HCT116 (cell line): ENCODE results near the gene ESR1. TPM values are rescaled to one million over a fixed set of nuclear protein-coding genes. Genes with fewer than 3 reads are reported as not detected.

Source experiments
- ATAC-seq: fragments of 200-7000 bp; cut with Tn5 transposase; 2 replicates; pipeline ENCODE4 v1.9.1; 2020; ENCODE audit warnings: mild to moderate bottlenecking, moderate library complexity
- BruUV-seq: library from RNA; stranded (reverse); fragments of 400-500 nt; replicated peaks from 2 replicates; lab custom pipeline; 2021; lab: Mats Ljungman, UMichigan
- CTCF ChIA-PET: fragments of 300-600 bp; sonication (Branson Sonifier 250); formaldehyde crosslinking; loops from one replicate; lab custom pipeline; 2021; ENCODE audit warnings: antibody characterized with exemption; lab: Charles Lee
- POLR2A ChIA-PET: fragments of 300-600, 350-600 bp; sonication (Branson Sonifier 250); formaldehyde crosslinking; loops from one replicate; lab custom pipeline; 2021; ENCODE audit warnings: antibody characterized with exemption; lab: Charles Lee
- RAD21 ChIA-PET, 2 experiments: fragments of 300-600 bp; sonication (Branson Sonifier 250); formaldehyde crosslinking; loops; one replicate each; lab custom pipeline; 2023; ENCODE audit warnings: low total read pairs in 2 of 2; ENCODE audit not compliant: uncharacterized antibody in 2 of 2, unreplicated experiment in 2 of 2, low non-redundant PET in 1 of 2; lab: Charles Lee
- DNase-seq: peaks from one replicate; pipeline ENCODE4 v3.0.0-alpha.2; 2010; ENCODE audit warnings: low read depth, low spot score
- H2AFZ ChIP-seq: fragments of 200-600 bp; shearing (Covaris generic), sonication (generic); 2 replicates; pipeline ENCODE4 v1.6.1; 2017; ENCODE audit warnings: low read depth, mixed run types, mixed read lengths, antibody characterized with exemption, low read length; ENCODE audit not compliant: poor library complexity, severe bottlenecking
- H3K27ac ChIP-seq: 2 replicates; pipeline ENCODE4 v1.5.1; 2012; ENCODE audit warnings: low read depth, low read length
- H3K27me3 ChIP-seq: fragments of 200-600 bp; sonication (generic); 2 replicates; pipeline ENCODE4 v1.6.1; 2016; ENCODE audit warnings: mixed run types, low read length, mixed read lengths; ENCODE audit not compliant: insufficient read depth
- H3K36me3 ChIP-seq, 2 experiments: fragments of 200-500 bp in 1 of 2; fragments of 200-600 bp in 1 of 2; sonication (Bioruptor generic) in 1 of 2; sonication (generic) in 1 of 2; 2 replicates each; pipeline versions ENCODE4 v1.5.1 to v1.6.1; 2014 to 2016; ENCODE audit warnings: low read length in 2 of 2, inconsistent platforms in 1 of 2, mixed read lengths in 1 of 2, mixed run types in 1 of 2; ENCODE audit not compliant: insufficient read depth in 2 of 2, control insufficient read depth in 1 of 2
- H3K4me1 ChIP-seq, 2 experiments: fragments of 200-600 bp in 1 of 2; sonication (generic) in 1 of 2; 2 replicates each; pipeline versions ENCODE4 v1.5.1 to v1.6.1; 2012 to 2017; ENCODE audit warnings: low read length in 2 of 2, inconsistent platforms in 1 of 2, mild to moderate bottlenecking in 1 of 2, mixed read lengths in 1 of 2, mixed run types in 1 of 2, moderate library complexity in 1 of 2; ENCODE audit not compliant: insufficient read depth in 2 of 2, control insufficient read depth in 1 of 2
- H3K4me2 ChIP-seq: fragments of 200-600 bp; sonication (generic); 2 replicates; pipeline ENCODE4 v1.6.1; 2017; ENCODE audit warnings: mixed run types, low read length, mixed read lengths
- H3K4me3 ChIP-seq, 2 experiments: fragments of 200-600 bp in 1 of 2; sonication (generic) in 1 of 2; replicated peaks in 1 of 2; 2 replicates each; pipeline ENCODE4 v1.5.1; 2011 to 2016; ENCODE audit warnings: low read length in 2 of 2, control low read depth in 1 of 2, low read depth in 1 of 2, mild to moderate bottlenecking in 1 of 2, mixed read lengths in 1 of 2, mixed run types in 1 of 2
- H3K79me2 ChIP-seq: fragments of 200-600 bp; sonication (generic); 2 replicates; pipeline ENCODE4 v1.6.1; 2017; ENCODE audit warnings: mild to moderate bottlenecking, mixed run types, low read length, moderate library complexity, mixed read lengths; ENCODE audit not compliant: insufficient read depth
- H3K9ac ChIP-seq: fragments of 200-600 bp; sonication (generic); 2 replicates; pipeline ENCODE4 v1.6.1; 2016; ENCODE audit warnings: low read length, mixed read lengths
- H3K9me2 ChIP-seq: fragments of 200-600 bp; sonication (generic), shearing (Covaris generic); 2 replicates; pipeline ENCODE4 v1.6.1; 2017; ENCODE audit warnings: mixed run types, mild to moderate bottlenecking, moderate library complexity; ENCODE audit not compliant: insufficient read depth
- H3K9me3 ChIP-seq, 2 experiments: fragments of 200-500 bp in 1 of 2; fragments of 200-600 bp in 1 of 2; sonication (Bioruptor generic) in 1 of 2; sonication (generic) in 1 of 2; 2 replicates each; pipeline ENCODE4 v1.6.1; 2014 to 2017; ENCODE audit warnings: low read length in 2 of 2, mixed read lengths in 2 of 2, inconsistent platforms in 1 of 2, low read depth in 1 of 2, mild to moderate bottlenecking in 1 of 2, mixed run types in 1 of 2, moderate library complexity in 1 of 2; ENCODE audit not compliant: control insufficient read depth in 1 of 2, insufficient read depth in 1 of 2
- H4K20me1 ChIP-seq: fragments of 200-600 bp; sonication (generic), shearing (Covaris generic); 2 replicates; pipeline ENCODE4 v1.6.1; 2017; ENCODE audit warnings: mixed run types, mild to moderate bottlenecking, moderate library complexity; ENCODE audit not compliant: insufficient read depth
- CBX3 ChIP-seq: IDR thresholded peaks from 2 replicates; pipeline ENCODE4 v1.6.1; 2012; ENCODE audit warnings: low read depth
- CTCF ChIP-seq, 3 experiments: fragments of 200-600 bp in 1 of 3; sonication (generic) in 1 of 3; IDR thresholded peaks in 2 of 3; conservative IDR thresholded peaks in 1 of 3; 2 replicates each; pipeline ENCODE4 v1.5.1; 2012 to 2017; ENCODE audit warnings: low read depth in 2 of 3, low read length in 2 of 3, antibody characterized with exemption in 1 of 3, borderline replicate concordance in 1 of 3, control low read depth in 1 of 3, mild to moderate bottlenecking in 1 of 3, mixed read lengths in 1 of 3, mixed run types in 1 of 3, moderate library complexity in 1 of 3; ENCODE audit not compliant: insufficient read depth in 1 of 3
- EGR1 ChIP-seq: IDR thresholded peaks from 2 replicates; pipeline ENCODE4 v1.6.1; 2012; ENCODE audit warnings: low read depth
- ELF1 ChIP-seq: IDR thresholded peaks from 2 replicates; pipeline ENCODE4 v1.6.1; 2012; ENCODE audit warnings: low read depth, borderline replicate concordance
- EZH2phosphoT487 ChIP-seq: fragments of 200-600 bp; IDR thresholded peaks from 2 replicates; pipeline ENCODE4 v1.6.1; 2018; ENCODE audit warnings: antibody characterized with exemption, borderline replicate concordance
- FOSL1 ChIP-seq: IDR thresholded peaks from 2 replicates; pipeline ENCODE4 v1.6.1; 2012; ENCODE audit warnings: low read depth
- MAX ChIP-seq: IDR thresholded peaks from 2 replicates; pipeline ENCODE4 v1.6.1; 2012
- POLR2A ChIP-seq: IDR thresholded peaks from 2 replicates; pipeline ENCODE4 v1.7.0; 2011; ENCODE audit warnings: borderline replicate concordance; ENCODE audit not compliant: insufficient read depth, insufficient read length; ENCODE audit errors: extremely low read depth
- REST ChIP-seq: IDR thresholded peaks from 2 replicates; pipeline ENCODE4 v1.6.1; 2012; ENCODE audit warnings: low read depth
- SIN3A ChIP-seq: IDR thresholded peaks from 2 replicates; pipeline ENCODE4 v1.6.1; 2012; ENCODE audit warnings: low read depth
- ZBTB33 ChIP-seq: IDR thresholded peaks from 2 replicates; pipeline ENCODE4 v1.6.1; 2011; ENCODE audit warnings: mild to moderate bottlenecking, low read length, moderate library complexity; ENCODE audit not compliant: insufficient replicate concordance; ENCODE audit errors: extremely low read depth
- intact Hi-C: fragments of 100-400 bp; cut with micrococcal nuclease; formaldehyde crosslinking; loops from 2 replicates; pipeline ENCODE4 v1.10.0; 2022
- total RNA-seq: library from RNA; stranded (reverse); gene quantifications from one replicate; pipeline ENCODE4 v1.2.1, GENCODE V29; 2021; ENCODE audit not compliant: unreplicated experiment

The ESR1 gene
- total RNA-seq, 1 experiment from 2014 or later = 0.17 TPM

GRCh38 chr6:152166497-152166896 is 359.0 kb downstream of the ESR1 start:
- H3K9ac ChIP-seq = no peak overlapping the region
- intact Hi-C loops = no loop called here
- TF ChIP-seq CTCF (IDR thresholded peaks at IDR 0.05 in 2 of 3, conservative IDR thresholded peaks at IDR 0.05 in 1 of 3; ENCODE audit: borderline replicate concordance in 1 of 3, insufficient read depth in 1 of 3, low read depth in 2 of 3, low read length in 2 of 3) (no peak), MAX (no peak), FOSL1 (no peak), CBX3 (no peak), SIN3A (no peak), POLR2A (no peak), ZBTB33 (no peak), EZH2phosphoT487 (no peak), EGR1 (no peak), REST (no peak), ELF1 (no peak)
- TF ChIP-seq, all 23 proteins: peak for 0
- H3K9me2 ChIP-seq = peaks cover 3% of the 10 kb centered on the region; the same call in 1 of the 2 replicates
- no peaks in the 10 kb centered on the region for H4K20me1 ChIP-seq
- RAD21 ChIA-PET = no interaction called here
- no peaks in the 10 kb centered on the region for H3K9me3 ChIP-seq
- no peak overlapping the region for H2AFZ ChIP-seq
- no TSS peak for BruUV-seq
- no peaks in the 10 kb centered on the region for H3K36me3 ChIP-seq
- POLR2A ChIA-PET = no interaction called here
- no peaks in the 10 kb centered on the region for H3K27me3 ChIP-seq
- no peak overlapping the region for H3K27ac ChIP-seq
- H3K4me1 ChIP-seq = no peaks in the 10 kb centered on the region
- H3K4me2 ChIP-seq = no peak overlapping the region
- H3K79me2 ChIP-seq = no peaks in the 10 kb centered on the region
- DNase-seq (no peak), ATAC-seq (no peak)
- H3K4me3 ChIP-seq = no peak overlapping the region
- CTCF ChIA-PET = no interaction called here
